K562 (cell line): ENCODE measurements around the gene VEGFB. TPM values are rescaled to one million over a fixed set of nuclear protein-coding genes. Genes with fewer than 3 reads are reported as not detected.

Experiments used
- ATAC-seq: fragments of 200-7000 bp; cut with Tn5 transposase; 3 replicates; pipeline ENCODE4 v1.9.1; 2020; ENCODE audit warnings: moderate library complexity
- BruUV-seq: library from RNA; stranded (reverse); fragments of 400-500 nt; replicated peaks from 2 replicates; lab custom pipeline; 2021; lab: Mats Ljungman, UMichigan
- CTCF ChIA-PET: fragments of 300-600 bp; formaldehyde crosslinking; extraction: SDS; loops from one replicate; lab custom pipeline; 2021; ENCODE audit warnings: low intra/inter-chr PET ratio; lab: Yijun Ruan, JAX
- POLR2A ChIA-PET: fragments of 300-600, 350-650 bp; sonication (Branson Sonifier 250); formaldehyde crosslinking; extraction: SDS; loops from one replicate; lab custom pipeline; 2021; ENCODE audit warnings: antibody characterized with exemption, inconsistent platforms; lab: Yijun Ruan, JAX
- DNase-seq, 4 experiments: peaks; one replicate each; pipeline versions ENCODE4 v3.0.0 to v3.0.0-alpha.2; 2011 to 2018; ENCODE audit warnings: low spot score in 3 of 4, mixed read lengths in 3 of 4; ENCODE audit errors: extremely low read depth in 1 of 4
- FAIRE-seq: peaks from 2 replicates; lab custom pipeline; 2011; peaks lifted over from hg19 to GRCh38; lab: Jason Lieb, UNC
- H2AFZ ChIP-seq: 2 replicates; pipeline ENCODE4 v1.6.0; 2011; ENCODE audit warnings: low read depth, low read length, control low read depth, inconsistent platforms
- H3K27ac ChIP-seq: fragments of 200-600 bp; 3 replicates; pipeline ENCODE4 v1.8.0; 2011; ENCODE audit warnings: low read depth, mild to moderate bottlenecking, control low read depth, inconsistent platforms, low read length, moderate library complexity, mixed read lengths; ENCODE audit errors: extremely low read depth
- H3K27me3 ChIP-seq, 2 experiments: fragments of 300-600 bp in 1 of 2; 2 replicates in 1 of 2; 3 replicates in 1 of 2; pipeline versions ENCODE4 v1.6.0 to v1.8.0; 2011; ENCODE audit warnings: inconsistent platforms in 2 of 2, low read length in 2 of 2, mild to moderate bottlenecking in 1 of 2, mixed read lengths in 1 of 2, moderate library complexity in 1 of 2; ENCODE audit not compliant: control insufficient read depth in 2 of 2, insufficient read depth in 2 of 2
- H3K36me3 ChIP-seq: fragments of 300-600 bp; 3 replicates; pipeline ENCODE4 v1.8.0; 2011; ENCODE audit warnings: mild to moderate bottlenecking, low read length, inconsistent platforms; ENCODE audit not compliant: control insufficient read depth, insufficient read depth
- H3K4me1 ChIP-seq, 2 experiments: fragments of 200-600 bp in 1 of 2; replicated peaks in 1 of 2; 2 replicates in 1 of 2; 3 replicates in 1 of 2; pipeline versions ENCODE4 v1.5.1 to v1.8.0; 2011; ENCODE audit warnings: inconsistent platforms in 2 of 2, low read length in 2 of 2, mild to moderate bottlenecking in 1 of 2, mixed read lengths in 1 of 2, moderate library complexity in 1 of 2; ENCODE audit not compliant: control insufficient read depth in 2 of 2, insufficient read depth in 2 of 2
- H3K4me2 ChIP-seq: 2 replicates; pipeline ENCODE4 v1.6.1; 2011; ENCODE audit warnings: low read length, control low read depth, inconsistent platforms, mixed read lengths; ENCODE audit not compliant: insufficient read depth
- H3K4me3 ChIP-seq: fragments of 200-600 bp; sonication (generic), shearing (Covaris generic); 2 replicates; pipeline ENCODE4 v1.5.1; 2016; ENCODE audit warnings: control low read depth, inconsistent platforms
- H3K79me2 ChIP-seq: fragments of 200-600 bp; 3 replicates; pipeline ENCODE4 v1.8.0; 2011; ENCODE audit warnings: low read length, inconsistent platforms; ENCODE audit not compliant: control insufficient read depth, insufficient read depth
- H3K9ac ChIP-seq, 2 experiments: 2 replicates each; pipeline versions ENCODE4 v1.6.0 to v1.6.1; 2011; ENCODE audit warnings: low read depth in 2 of 2, low read length in 2 of 2, control low read depth in 1 of 2, inconsistent platforms in 1 of 2, mild to moderate bottlenecking in 1 of 2, mixed read lengths in 1 of 2; ENCODE audit not compliant: insufficient read depth in 1 of 2
- H3K9me1 ChIP-seq: one replicate; pipeline ENCODE4 v1.6.0; 2011; ENCODE audit warnings: inconsistent platforms, mild to moderate bottlenecking, low read length, moderate library complexity; ENCODE audit not compliant: control insufficient read depth, insufficient read depth
- H3K9me3 ChIP-seq: replicated peaks from 2 replicates; pipeline ENCODE4 v1.5.1; 2011; ENCODE audit warnings: low read depth, low read length, inconsistent platforms; ENCODE audit not compliant: control insufficient read depth, insufficient read depth
- H4K20me1 ChIP-seq: replicated peaks from 2 replicates; pipeline ENCODE4 v1.6.1; 2011; ENCODE audit warnings: low read length, inconsistent platforms, mixed read lengths; ENCODE audit not compliant: control insufficient read depth, insufficient read depth
- ARID2 ChIP-seq: fragments of 450-650 bp; IDR thresholded peaks from 2 replicates; pipeline ENCODE4 v1.6.1; 2017; ENCODE audit warnings: antibody characterized with exemption, mild to moderate bottlenecking
- DACH1 ChIP-seq: fragments of 450-650 bp; IDR thresholded peaks from 2 replicates; pipeline ENCODE4 v1.6.1; 2018; ENCODE audit not compliant: partially characterized antibody
- EWSR1 ChIP-seq: fragments of 450-650 bp; IDR thresholded peaks from 2 replicates; pipeline ENCODE4 v1.6.1; 2018; ENCODE audit warnings: borderline replicate concordance, mild to moderate bottlenecking, low read depth, moderate library complexity; ENCODE audit not compliant: partially characterized antibody
- KHSRP ChIP-seq: fragments of 450-650 bp; IDR thresholded peaks from 2 replicates; pipeline ENCODE4 v1.6.1; 2017
- PCBP1 ChIP-seq: fragments of 200-400 bp; formaldehyde crosslinking; IDR thresholded peaks from 2 replicates; pipeline ENCODE4 v1.6.1; 2018; ENCODE audit warnings: mild to moderate bottlenecking, low read depth, low read length; ENCODE audit not compliant: poor library complexity, severe bottlenecking
- RBFOX2 ChIP-seq: fragments of 200-400 bp; formaldehyde crosslinking; IDR thresholded peaks from 2 replicates; pipeline ENCODE4 v1.6.1; 2017; ENCODE audit warnings: low read depth, mild to moderate bottlenecking, low read length, moderate library complexity
- SMARCE1 ChIP-seq: fragments of 450-650 bp; IDR thresholded peaks from 2 replicates; pipeline ENCODE4 v1.7.1; 2016; ENCODE audit warnings: mild to moderate bottlenecking
- SMC3 ChIP-seq: conservative IDR thresholded peaks from 2 replicates; pipeline ENCODE4 v1.6.1; 2011; ENCODE audit warnings: low read depth, low read length, improper control_type of control experiment; ENCODE audit not compliant: insufficient read depth
- TAF9B ChIP-seq: fragments of 450-650 bp; IDR thresholded peaks from 2 replicates; pipeline ENCODE4 v1.6.1; 2018; ENCODE audit warnings: mild to moderate bottlenecking; ENCODE audit not compliant: partially characterized antibody
- TARDBP ChIP-seq: fragments of 450-650 bp; IDR thresholded peaks from 2 replicates; pipeline ENCODE4 v1.6.1; 2016
- ZNF12 ChIP-seq: sonication (generic); formaldehyde crosslinking; IDR thresholded peaks from 2 replicates; pipeline ENCODE4 v1.4.0; 2020; ENCODE audit warnings: mild to moderate bottlenecking, missing genetic modification reagents
- WGBS: fragments of 100-300 bp; shearing (Covaris generic); methylation state at CpG from one replicate; pipeline ENCODE4 v1.1.6; 2016; ENCODE audit warnings: low coverage, mixed read lengths; ENCODE audit not compliant: insufficient coverage; ENCODE audit errors: missing lambda C conversion rate; 5-methylcytosine and 5-hydroxymethylcytosine counted together
- in situ Hi-C: fragments of 300-500 bp; cut with MboI; formaldehyde crosslinking; loops from 4 replicates; pipeline ENCODE4 v1.15.0; 2018; ENCODE audit warnings: inconsistent platforms, mixed read lengths
- intact Hi-C: fragments of 100-400 bp; cut with micrococcal nuclease; formaldehyde crosslinking; loops from 2 replicates; pipeline ENCODE4 v1.14.2; 2022
- polyA plus RNA-seq, 8 experiments: library from polyadenylated mRNA; depleted of rRNA in 4 of 8; stranded (reverse) in 5 of 8; unstranded in 3 of 8; fragments of >200 nt; fragmentation: Nextera tagmentation in 2 of 8; fragmentation: Illumina TruSeq in 1 of 8; extraction: Ambion mirVana in 2 of 8; extraction: Trizol in 1 of 8; gene quantifications; 2 replicates each; pipeline versions ENCODE4 v1.2.1 to v1.2.3, GENCODE V29; 2011 to 2014; ENCODE audit warnings: inconsistent platforms in 1 of 8, missing spikeins in 1 of 8
- total RNA-seq, 7 experiments: library from RNA; depleted of rRNA in 6 of 7; stranded (reverse); fragments of >200 nt in 6 of 7; fragmentation: Illumina TruSeq in 2 of 7; extraction: Trizol in 2 of 7; gene quantifications; 2 replicates each; pipeline versions ENCODE4 v1.2.1 to v1.2.3, GENCODE V29; 2011 to 2021; ENCODE audit warnings: low replicate concordance in 1 of 7
- TF ChIP-seq, protein P1 (sequence below), 2 experiments: fragments of 450-650 bp in 1 of 2; sonication (generic) in 1 of 2; formaldehyde crosslinking; conservative IDR thresholded peaks; 2 replicates each; pipeline versions ENCODE4 v1.4.0 to v1.8.1; 2020 to 2022; ENCODE audit warnings: mild to moderate bottlenecking in 1 of 2, missing genetic modification reagents in 1 of 2
- TF ChIP-seq, protein P2 (sequence below): sonication (generic); formaldehyde crosslinking; IDR thresholded peaks from 2 replicates; pipeline ENCODE4 v1.8.0; 2022; ENCODE audit warnings: mild to moderate bottlenecking, low read depth, missing genetic modification reagents
- TF ChIP-seq, protein P3 (sequence below): conservative IDR thresholded peaks from 2 replicates; pipeline ENCODE4 v1.6.1; 2011; ENCODE audit warnings: low read depth, mild to moderate bottlenecking, low read length; ENCODE audit not compliant: control insufficient read depth
- TF ChIP-seq, protein P4 (sequence below): fragments of 450-650 bp; IDR thresholded peaks from 2 replicates; pipeline ENCODE4 v1.6.1; 2017; ENCODE audit warnings: mild to moderate bottlenecking, moderate library complexity
- TF ChIP-seq, protein P5 (sequence below): fragments of 450-650 bp; IDR thresholded peaks from 2 replicates; pipeline ENCODE4 v1.6.1; 2016; ENCODE audit warnings: missing biosample characterization, missing genetic modification characterization

VEGFB gene
- total and polyA plus RNA-seq, 9 of the 15 experiments (the other 6 are each of a cell fraction or from before 2014, with no cell fraction given): 11.0 to 83.4 (median 25.7) TPM

DNA sequence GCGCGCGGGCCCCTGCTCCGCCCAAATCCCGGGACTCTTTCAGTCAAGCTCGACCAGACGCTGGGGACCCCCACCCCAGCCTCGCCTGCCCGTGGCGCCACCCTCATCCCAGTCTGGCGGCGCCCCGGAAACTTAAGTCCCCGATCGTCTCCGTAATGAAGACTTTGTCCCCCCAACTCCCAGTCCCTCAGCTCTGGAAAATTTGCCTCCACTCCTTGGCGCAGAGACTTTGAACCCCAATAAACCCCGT is 17.3 kb downstream of the VEGFB start:
- H3K9ac ChIP-seq: peak overlapping the region; percentile 84 to 95
- H3K9me3 ChIP-seq: no peaks in the 10 kb centered on the region
- peak overlapping the region; percentile 87 for H3K4me3 ChIP-seq
- DNase-seq (no peak), ATAC-seq (no peak), FAIRE-seq (no peak)
- H3K36me3 ChIP-seq: peaks cover 37% of the 10 kb centered on the region; the same call in 2 of the 3 replicates
- intact Hi-C loops (no loop called here), in situ Hi-C loops (no loop called here)
- peak overlapping the region; percentile 51; the same call in 1 of the 2 replicates for H2AFZ ChIP-seq
- no peaks in the 10 kb centered on the region for H3K27me3 ChIP-seq
- peaks cover 27% of the 10 kb centered on the region for H3K79me2 ChIP-seq
- no TSS peak for BruUV-seq
- peaks cover 7% of the 10 kb centered on the region for H4K20me1 ChIP-seq
- H3K4me1 ChIP-seq: peaks cover 30 to 90% of the 10 kb centered on the region in 2 experiments
- 2% methylated on average over 13 of the region's 18 CpGs for WGBS
- CTCF ChIA-PET: interaction anchor here (0.6 kb wide), 1 partner anchor 1346 kb away, joined by 3 read pairs; no protein-coding TSS in a partner anchor
- H3K27ac ChIP-seq: peak overlapping the region; percentile 80
- POLR2A ChIA-PET: interaction anchor here (0.7 to 1.8 kb wide), 5 partner anchors 8 to 46 kb away, joined by 3 to 8 read pairs (median 7); partner anchors contain the start of gene FERMT3
- no peaks in the 10 kb centered on the region for H3K9me1 ChIP-seq
- peak overlapping the region; percentile 85 for H3K4me2 ChIP-seq
- TF ChIP-seq SMARCE1 (0 out of 2 replicates have a peak, but pooled peaks have one; percentile 10), TAF9B (no peak), ZNF12 (CRISPR knock-in tag) (no peak), ARID2 (no peak), PCBP1 (peak; percentile 26), KHSRP (no peak), DACH1 (peak; percentile 27), SMC3 (no peak), TARDBP (no peak), EWSR1 (no peak), RBFOX2 (peak; percentile 25; the same call in 1 of the 2 replicates)
- TF ChIP-seq, protein P1, sequence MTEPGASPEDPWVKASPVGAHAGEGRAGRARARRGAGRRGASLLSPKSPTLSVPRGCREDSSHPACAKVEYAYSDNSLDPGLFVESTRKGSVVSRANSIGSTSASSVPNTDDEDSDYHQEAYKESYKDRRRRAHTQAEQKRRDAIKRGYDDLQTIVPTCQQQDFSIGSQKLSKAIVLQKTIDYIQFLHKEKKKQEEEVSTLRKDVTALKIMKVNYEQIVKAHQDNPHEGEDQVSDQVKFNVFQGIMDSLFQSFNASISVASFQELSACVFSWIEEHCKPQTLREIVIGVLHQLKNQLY (CRISPR knock-in tag; conservative IDR thresholded peaks at IDR 0.05): no peak
- TF ChIP-seq, protein P2, sequence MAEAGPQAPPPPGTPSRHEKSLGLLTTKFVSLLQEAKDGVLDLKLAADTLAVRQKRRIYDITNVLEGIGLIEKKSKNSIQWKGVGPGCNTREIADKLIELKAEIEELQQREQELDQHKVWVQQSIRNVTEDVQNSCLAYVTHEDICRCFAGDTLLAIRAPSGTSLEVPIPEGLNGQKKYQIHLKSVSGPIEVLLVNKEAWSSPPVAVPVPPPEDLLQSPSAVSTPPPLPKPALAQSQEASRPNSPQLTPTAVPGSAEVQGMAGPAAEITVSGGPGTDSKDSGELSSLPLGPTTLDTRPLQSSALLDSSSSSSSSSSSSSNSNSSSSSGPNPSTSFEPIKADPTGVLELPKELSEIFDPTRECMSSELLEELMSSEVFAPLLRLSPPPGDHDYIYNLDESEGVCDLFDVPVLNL (CRISPR knock-in tag): no peak
- TF ChIP-seq, protein P3, sequence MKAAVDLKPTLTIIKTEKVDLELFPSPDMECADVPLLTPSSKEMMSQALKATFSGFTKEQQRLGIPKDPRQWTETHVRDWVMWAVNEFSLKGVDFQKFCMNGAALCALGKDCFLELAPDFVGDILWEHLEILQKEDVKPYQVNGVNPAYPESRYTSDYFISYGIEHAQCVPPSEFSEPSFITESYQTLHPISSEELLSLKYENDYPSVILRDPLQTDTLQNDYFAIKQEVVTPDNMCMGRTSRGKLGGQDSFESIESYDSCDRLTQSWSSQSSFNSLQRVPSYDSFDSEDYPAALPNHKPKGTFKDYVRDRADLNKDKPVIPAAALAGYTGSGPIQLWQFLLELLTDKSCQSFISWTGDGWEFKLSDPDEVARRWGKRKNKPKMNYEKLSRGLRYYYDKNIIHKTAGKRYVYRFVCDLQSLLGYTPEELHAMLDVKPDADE: 0 out of 2 replicates have a peak, but pooled peaks have one; percentile 8
- TF ChIP-seq, protein P4, sequence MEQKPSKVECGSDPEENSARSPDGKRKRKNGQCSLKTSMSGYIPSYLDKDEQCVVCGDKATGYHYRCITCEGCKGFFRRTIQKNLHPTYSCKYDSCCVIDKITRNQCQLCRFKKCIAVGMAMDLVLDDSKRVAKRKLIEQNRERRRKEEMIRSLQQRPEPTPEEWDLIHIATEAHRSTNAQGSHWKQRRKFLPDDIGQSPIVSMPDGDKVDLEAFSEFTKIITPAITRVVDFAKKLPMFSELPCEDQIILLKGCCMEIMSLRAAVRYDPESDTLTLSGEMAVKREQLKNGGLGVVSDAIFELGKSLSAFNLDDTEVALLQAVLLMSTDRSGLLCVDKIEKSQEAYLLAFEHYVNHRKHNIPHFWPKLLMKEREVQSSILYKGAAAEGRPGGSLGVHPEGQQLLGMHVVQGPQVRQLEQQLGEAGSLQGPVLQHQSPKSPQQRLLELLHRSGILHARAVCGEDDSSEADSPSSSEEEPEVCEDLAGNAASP: no peak
- TF ChIP-seq, protein P5, sequence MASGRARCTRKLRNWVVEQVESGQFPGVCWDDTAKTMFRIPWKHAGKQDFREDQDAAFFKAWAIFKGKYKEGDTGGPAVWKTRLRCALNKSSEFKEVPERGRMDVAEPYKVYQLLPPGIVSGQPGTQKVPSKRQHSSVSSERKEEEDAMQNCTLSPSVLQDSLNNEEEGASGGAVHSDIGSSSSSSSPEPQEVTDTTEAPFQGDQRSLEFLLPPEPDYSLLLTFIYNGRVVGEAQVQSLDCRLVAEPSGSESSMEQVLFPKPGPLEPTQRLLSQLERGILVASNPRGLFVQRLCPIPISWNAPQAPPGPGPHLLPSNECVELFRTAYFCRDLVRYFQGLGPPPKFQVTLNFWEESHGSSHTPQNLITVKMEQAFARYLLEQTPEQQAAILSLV (tag): no peak
